ENCODE data around the gene HSPH1. TPM values are rescaled to one million over a fixed set of nuclear protein-coding genes. Genes with fewer than 3 reads are reported as not detected.

The HSPH1 gene
- total and polyA plus RNA-seq, 4 donors = 11.0 to 30.3 (median 20.3) TPM

- DNase-seq (ENCODE audit: low spot score) = peak; percentile 10
Measured at GRCh38 chr13:31115616-31116015, 46.1 kb downstream of the HSPH1 start.

GRCh38 chr13:31114641-31115040 is 47.1 kb downstream of the HSPH1 start:
- no peak for DNase-seq (ENCODE audit: low spot score)
- WGBS = 83% methylated on average over 4 of the region's 4 CpGs
- H3K9ac ChIP-seq (ENCODE audit: low read depth in 1 of 2, low read length in 2 of 2) = no peak overlapping the region

More at GRCh38 chr13:31115616-31116015, 46.1 kb downstream of the HSPH1 start:
- WGBS = 53% methylated on average over 3 of the region's 3 CpGs
- Histone ChIP-seq H3K9me3 (ENCODE audit: control insufficient read depth in 4 of 4, low read length in 3 of 4) (no peaks in the 10 kb centered on the region), H3K27me3 (ENCODE audit: control insufficient read depth in 4 of 4, insufficient read depth in 4 of 4, low read length in 3 of 4) (no peaks in the 10 kb centered on the region), H3K9ac (ENCODE audit: low read depth in 1 of 2, low read length in 2 of 2) (no peak overlapping the region), H3K4me1 (ENCODE audit: control insufficient read depth in 4 of 4, insufficient read depth in 4 of 4, low read length in 3 of 4) (no peaks in the 10 kb centered on the region), H3K27ac (ENCODE audit: low read depth in 1 of 2, low read length in 2 of 2) (no peak overlapping the region), H3K36me3 (ENCODE audit: control insufficient read depth in 4 of 4, insufficient read depth in 3 of 4, low read depth in 1 of 4, low read length in 3 of 4) (no peaks in the 10 kb centered on the region), H3K4me3 (ENCODE audit: low read depth in 1 of 3, low read length in 3 of 3) (no peak overlapping the region)
- TF ChIP-seq HNF4G (IDR thresholded peaks at IDR 0.05) (no peak), TAF1 (conservative IDR thresholded peaks at IDR 0.05) (no peak), RXRA (IDR thresholded peaks at IDR 0.05) (no peak), FOXA1 (IDR thresholded peaks at IDR 0.05) (no peak), YY1 (IDR thresholded peaks at IDR 0.05) (no peak), RAD21 (IDR thresholded peaks at IDR 0.05) (no peak), ATF3 (IDR thresholded peaks at IDR 0.05) (no peak), FOXA2 (IDR thresholded peaks at IDR 0.05) (no peak), SP1 (IDR thresholded peaks at IDR 0.05) (no peak), JUND (IDR thresholded peaks at IDR 0.05) (no peak), REST (IDR thresholded peaks at IDR 0.05) (no peak)

More at GRCh38 chr13:31114641-31115040, 47.1 kb downstream of the HSPH1 start:
- Histone ChIP-seq H3K36me3 (ENCODE audit: control insufficient read depth in 4 of 4, insufficient read depth in 3 of 4, low read depth in 1 of 4, low read length in 3 of 4) (no peaks in the 10 kb centered on the region), H3K27me3 (ENCODE audit: control insufficient read depth in 4 of 4, insufficient read depth in 4 of 4, low read length in 3 of 4) (no peaks in the 10 kb centered on the region), H3K9me3 (ENCODE audit: control insufficient read depth in 4 of 4, low read length in 3 of 4) (no peaks in the 10 kb centered on the region), H3K4me1 (ENCODE audit: control insufficient read depth in 4 of 4, insufficient read depth in 4 of 4, low read length in 3 of 4) (no peaks in the 10 kb centered on the region), H3K4me3 (ENCODE audit: low read depth in 1 of 3, low read length in 3 of 3) (no peak overlapping the region), H3K27ac (ENCODE audit: low read depth in 1 of 2, low read length in 2 of 2) (no peak overlapping the region)
- TF ChIP-seq HNF4A (conservative IDR thresholded peaks at IDR 0.05) = no peak
- no peak for TF ChIP-seq ZBTB33 (IDR thresholded peaks at IDR 0.05)
- no peak for TF ChIP-seq RXRA (IDR thresholded peaks at IDR 0.05)
- TF ChIP-seq HNF4G (IDR thresholded peaks at IDR 0.05) = no peak
- TF ChIP-seq SP1 (IDR thresholded peaks at IDR 0.05) = no peak
